Caco-2 (cell line): ENCODE results near the gene ADCY5. TPM values are rescaled to one million over a fixed set of nuclear protein-coding genes. Genes with fewer than 3 reads are reported as not detected.

Experiments
- BruUV-seq: library from RNA; stranded (reverse); fragments of 400-500 nt; replicated peaks from 2 replicates; lab custom pipeline; 2021; lab: Mats Ljungman, UMichigan
- CTCF ChIA-PET: fragments of 300-600 bp; sonication (Branson Sonifier 250); formaldehyde crosslinking; loops from one replicate; lab custom pipeline; 2022; ENCODE audit warnings: antibody characterized with exemption; lab: Charles Lee
- POLR2A ChIA-PET: fragments of 300-600 bp; sonication (Branson Sonifier 250); formaldehyde crosslinking; loops from one replicate; lab custom pipeline; 2022; ENCODE audit warnings: antibody characterized with exemption; lab: Charles Lee
- DNase-seq, 2 experiments: peaks; one replicate each; pipeline versions ENCODE4 v3.0.0 to v3.0.0-alpha.2; 2020 to 2022
- H3K27me3 ChIP-seq: replicated peaks from 2 replicates; pipeline ENCODE4 v1.6.0; 2011; ENCODE audit warnings: low read length; ENCODE audit not compliant: control insufficient read depth, insufficient read depth
- H3K36me3 ChIP-seq: 2 replicates; pipeline ENCODE4 v1.5.1; 2011; ENCODE audit warnings: low read length; ENCODE audit not compliant: control insufficient read depth, insufficient read depth
- H3K4me1 ChIP-seq: fragments of 250-450 bp; sonication (Bioruptor Pico); 2 replicates; pipeline ENCODE4 v1.5.1; 2020; ENCODE audit warnings: mild to moderate bottlenecking
- H3K4me3 ChIP-seq: 2 replicates; pipeline ENCODE4 v1.5.1; 2011; ENCODE audit warnings: low read depth, mild to moderate bottlenecking, control low read depth, low read length
- H3K9me3 ChIP-seq: fragments of 250-450 bp; sonication (Bioruptor Pico); 2 replicates; pipeline ENCODE4 v1.5.1; 2020; ENCODE audit warnings: mild to moderate bottlenecking, moderate library complexity
- H3K27ac Mint-ChIP-seq: one replicate; pipeline ENCODE4 v1.8.0; 2022; ENCODE audit warnings: mixed read lengths; ENCODE audit not compliant: unreplicated experiment
- H3K27me3 Mint-ChIP-seq: one replicate; pipeline ENCODE4 v1.8.0; 2022; ENCODE audit warnings: mixed read lengths; ENCODE audit not compliant: insufficient read depth, unreplicated experiment
- H3K36me3 Mint-ChIP-seq: one replicate; pipeline ENCODE4 v1.8.0; 2022; ENCODE audit warnings: mild to moderate bottlenecking, mixed read lengths; ENCODE audit not compliant: insufficient read depth, unreplicated experiment
- H3K4me1 Mint-ChIP-seq: one replicate; pipeline ENCODE4 v1.8.0; 2022; ENCODE audit warnings: low read depth, mixed read lengths; ENCODE audit not compliant: unreplicated experiment
- H3K4me3 Mint-ChIP-seq: one replicate; pipeline ENCODE4 v1.8.0; 2022; ENCODE audit warnings: mild to moderate bottlenecking, moderate library complexity, mixed read lengths; ENCODE audit not compliant: unreplicated experiment
- H3K9me3 Mint-ChIP-seq: one replicate; pipeline ENCODE4 v1.8.0; 2022; ENCODE audit warnings: mixed read lengths; ENCODE audit not compliant: unreplicated experiment
- intact Hi-C: fragments of 100-400 bp; cut with micrococcal nuclease; formaldehyde crosslinking; loops from one replicate; pipeline ENCODE4 v1.10.0; 2022; ENCODE audit not compliant: unreplicated experiment
- total RNA-seq: library from RNA; stranded (reverse); gene quantifications from 2 replicates; pipeline ENCODE4 v1.2.3, GENCODE V29; 2022
- TF ChIP-seq, protein P1 (sequence below), 2 experiments: fragments of 200-600 bp in 1 of 2; IDR thresholded peaks; 1 replicate in 1 of 2; 2 replicates in 1 of 2; pipeline versions ENCODE4 v1.5.1 to v1.8.0; 2011 to 2022; ENCODE audit warnings: antibody characterized with exemption in 1 of 2, control low read depth in 1 of 2, inconsistent platforms in 1 of 2, low read depth in 1 of 2, low read length in 1 of 2, mild to moderate bottlenecking in 1 of 2, moderate library complexity in 1 of 2; ENCODE audit not compliant: insufficient read depth in 1 of 2, severe bottlenecking in 1 of 2, unreplicated experiment in 1 of 2

Gene ADCY5
- total RNA-seq, 1 experiment from 2014 or later = 0.91 TPM

DNA sequence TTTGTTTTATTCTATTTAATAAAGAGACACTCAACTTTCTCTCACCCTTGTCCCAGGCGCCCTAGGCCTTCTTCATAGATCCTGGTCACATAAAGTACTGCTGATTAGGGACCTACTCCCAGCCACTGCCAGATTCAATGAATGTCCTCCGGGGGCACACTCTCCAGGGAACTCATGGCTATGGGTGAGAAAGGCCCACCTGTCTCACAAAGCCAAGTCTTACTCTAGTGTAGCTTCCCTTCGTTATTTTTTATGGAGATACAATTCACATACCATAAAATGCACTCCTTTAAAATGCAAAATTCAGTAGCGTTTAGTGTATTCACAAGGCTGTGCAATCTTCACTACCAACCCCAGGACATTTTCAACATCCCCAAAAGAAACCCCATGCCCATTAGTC is 87.8 kb downstream of the ADCY5 start:
- H3K9me3 Mint-ChIP-seq = no peaks in the 10 kb centered on the region
- Histone ChIP-seq H3K4me1 (no peaks in the 10 kb centered on the region), H3K9me3 (no peaks in the 10 kb centered on the region), H3K4me3 (no peak overlapping the region), H3K27me3 (no peaks in the 10 kb centered on the region; the same call in 1 of the 2 replicates), H3K36me3 (no peaks in the 10 kb centered on the region)
- TF ChIP-seq, protein P1, sequence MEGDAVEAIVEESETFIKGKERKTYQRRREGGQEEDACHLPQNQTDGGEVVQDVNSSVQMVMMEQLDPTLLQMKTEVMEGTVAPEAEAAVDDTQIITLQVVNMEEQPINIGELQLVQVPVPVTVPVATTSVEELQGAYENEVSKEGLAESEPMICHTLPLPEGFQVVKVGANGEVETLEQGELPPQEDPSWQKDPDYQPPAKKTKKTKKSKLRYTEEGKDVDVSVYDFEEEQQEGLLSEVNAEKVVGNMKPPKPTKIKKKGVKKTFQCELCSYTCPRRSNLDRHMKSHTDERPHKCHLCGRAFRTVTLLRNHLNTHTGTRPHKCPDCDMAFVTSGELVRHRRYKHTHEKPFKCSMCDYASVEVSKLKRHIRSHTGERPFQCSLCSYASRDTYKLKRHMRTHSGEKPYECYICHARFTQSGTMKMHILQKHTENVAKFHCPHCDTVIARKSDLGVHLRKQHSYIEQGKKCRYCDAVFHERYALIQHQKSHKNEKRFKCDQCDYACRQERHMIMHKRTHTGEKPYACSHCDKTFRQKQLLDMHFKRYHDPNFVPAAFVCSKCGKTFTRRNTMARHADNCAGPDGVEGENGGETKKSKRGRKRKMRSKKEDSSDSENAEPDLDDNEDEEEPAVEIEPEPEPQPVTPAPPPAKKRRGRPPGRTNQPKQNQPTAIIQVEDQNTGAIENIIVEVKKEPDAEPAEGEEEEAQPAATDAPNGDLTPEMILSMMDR (IDR thresholded peaks at IDR 0.05; ENCODE audit: insufficient read depth in 1 of 2, low read depth in 1 of 2, low read length in 1 of 2, severe bottlenecking in 1 of 2, unreplicated experiment in 1 of 2) = no peak
- no TSS peak for BruUV-seq
- H3K36me3 Mint-ChIP-seq = no peaks in the 10 kb centered on the region
- no peak overlapping the region for H3K27ac Mint-ChIP-seq
- H3K27me3 Mint-ChIP-seq = peaks cover 9% of the 10 kb centered on the region
- no peak for DNase-seq
- ChIA-PET POLR2A (no interaction called here), CTCF (no interaction called here)
- H3K4me1 Mint-ChIP-seq = no peaks in the 10 kb centered on the region
- intact Hi-C loops = no loop called here
- no peak overlapping the region for H3K4me3 Mint-ChIP-seq

DNA sequence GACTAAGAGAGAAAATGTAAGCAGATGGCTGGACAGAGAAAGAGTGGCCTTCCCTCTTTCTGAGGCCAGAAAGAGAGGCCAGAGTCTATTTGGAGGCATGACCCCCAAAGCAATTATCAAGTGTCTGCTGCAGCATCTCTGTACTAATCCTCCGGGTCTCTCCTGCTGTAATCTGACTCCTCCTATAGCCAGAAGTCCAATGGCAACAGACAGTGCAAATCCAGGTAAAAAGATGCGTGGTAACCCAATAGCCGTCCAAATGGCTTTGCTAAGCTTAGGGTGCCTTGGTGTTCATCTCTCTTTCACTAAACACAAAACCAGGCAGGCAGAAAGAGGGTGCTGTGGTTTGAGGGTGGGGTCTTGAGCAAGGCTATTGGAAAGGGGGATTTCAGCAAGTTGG is 91.6 kb downstream of the ADCY5 start:
- no peaks in the 10 kb centered on the region; the same call in 1 of the 2 replicates for H3K27me3 ChIP-seq
- TF ChIP-seq, protein P1 (IDR thresholded peaks at IDR 0.05; ENCODE audit: insufficient read depth in 1 of 2, low read depth in 1 of 2, low read length in 1 of 2, severe bottlenecking in 1 of 2, unreplicated experiment in 1 of 2) = no peak
- ChIA-PET POLR2A (no interaction called here), CTCF (no interaction called here)
- Mint-ChIP-seq H3K4me3 (no peak overlapping the region), H3K27me3 (peaks cover 16% of the 10 kb centered on the region), H3K27ac (no peak overlapping the region), H3K36me3 (no peaks in the 10 kb centered on the region), H3K9me3 (peaks cover 17% of the 10 kb centered on the region), H3K4me1 (no peaks in the 10 kb centered on the region)
- no TSS peak for BruUV-seq
- no peaks in the 10 kb centered on the region for H3K4me1 ChIP-seq
- intact Hi-C loops = no loop called here
- H3K4me3 ChIP-seq = no peak overlapping the region
- H3K36me3 ChIP-seq = no peaks in the 10 kb centered on the region
- 0 out of 2 replicates have a peak, but pooled peaks cover 4% of the 10 kb centered on the region for H3K9me3 ChIP-seq
- no peak for DNase-seq

DNA sequence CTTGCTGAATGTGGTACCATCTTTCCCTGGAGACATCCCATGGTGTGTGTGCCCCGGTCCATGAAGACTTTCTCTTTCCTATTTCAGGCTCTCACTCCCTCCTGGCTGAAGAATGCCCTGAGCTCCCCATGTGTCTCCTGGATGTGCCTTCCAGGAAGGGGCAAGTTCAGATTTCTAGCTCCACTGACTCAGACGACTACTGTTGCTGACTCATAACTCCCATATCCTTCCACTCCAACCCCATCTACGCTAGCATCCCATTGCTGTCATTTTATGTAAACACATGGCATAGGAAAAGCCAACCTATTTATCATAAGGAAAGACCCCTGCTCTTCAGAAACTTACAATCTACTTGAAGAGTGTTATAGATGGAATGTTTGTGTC is 95.0 kb downstream of the ADCY5 start:
- ChIA-PET POLR2A (no interaction called here), CTCF (no interaction called here)
- H3K4me3 Mint-ChIP-seq = no peak overlapping the region
- H3K4me1 Mint-ChIP-seq = no peaks in the 10 kb centered on the region
- Histone ChIP-seq H3K27me3 (no peaks in the 10 kb centered on the region), H3K36me3 (no peaks in the 10 kb centered on the region), H3K4me1 (no peaks in the 10 kb centered on the region), H3K4me3 (no peak overlapping the region), H3K9me3 (0 out of 2 replicates have a peak, but pooled peaks cover 4% of the 10 kb centered on the region)
- TF ChIP-seq, protein P1 (IDR thresholded peaks at IDR 0.05; ENCODE audit: insufficient read depth in 1 of 2, low read depth in 1 of 2, low read length in 1 of 2, severe bottlenecking in 1 of 2, unreplicated experiment in 1 of 2) = no peak
- H3K36me3 Mint-ChIP-seq = no peaks in the 10 kb centered on the region
- no peak overlapping the region for H3K27ac Mint-ChIP-seq
- intact Hi-C loops = no loop called here
- H3K9me3 Mint-ChIP-seq = peaks cover 17% of the 10 kb centered on the region
- peaks cover 25% of the 10 kb centered on the region for H3K27me3 Mint-ChIP-seq
- DNase-seq = no peak
- no TSS peak for BruUV-seq
